Measurements from ENCODE around the gene TEAD1. TPM values are rescaled to one million over a fixed set of nuclear protein-coding genes. Genes with fewer than 3 reads are reported as not detected.
"Not testable (repeated sequence)": the region's sequence is repeated elsewhere in the genome, so short reads cannot be mapped to it uniquely, and the experiment has no call there.

The TEAD1 gene
- total RNA-seq, 1 donor from 2014 or later: 103 TPM

DNA sequence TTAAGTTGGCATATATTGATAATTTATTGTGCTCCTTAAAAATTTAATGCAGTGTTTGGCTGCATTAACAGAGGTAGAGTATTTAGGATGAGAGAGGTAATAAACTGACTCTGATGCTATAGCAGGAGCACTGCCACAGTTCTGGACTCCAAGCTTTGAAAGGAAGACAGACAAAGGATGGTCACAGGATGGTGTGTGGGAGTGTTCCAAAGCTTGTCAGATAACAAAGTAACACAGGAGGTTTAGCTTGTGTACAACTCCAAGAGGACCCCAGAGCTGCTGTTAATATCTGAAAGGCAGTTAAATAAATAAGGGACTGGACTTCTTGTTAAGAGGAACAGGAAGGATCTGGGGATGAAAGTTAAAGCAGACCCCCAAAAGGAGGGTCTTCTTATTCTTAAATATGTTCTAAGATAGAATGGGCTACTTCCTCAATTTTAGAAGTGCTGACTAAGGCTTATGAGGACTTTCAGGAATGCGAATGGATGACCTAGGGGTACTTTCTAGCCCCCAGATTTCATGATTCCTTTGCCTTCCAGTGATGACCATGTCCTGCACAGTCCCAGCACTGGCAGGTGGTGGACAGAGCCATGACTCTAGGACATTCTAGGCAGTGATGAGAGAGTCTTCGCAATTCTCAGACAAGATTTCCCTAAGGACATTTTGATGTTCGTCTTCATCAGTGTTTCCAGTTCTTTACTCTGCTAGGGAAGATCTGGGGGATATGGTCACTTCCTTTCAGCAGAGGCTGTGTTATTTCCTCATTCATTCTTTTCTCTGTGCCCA lies 185.8 kb downstream of the TEAD1 start:
- DNase-seq (ENCODE audit: low spot score): no peak
- intact Hi-C loops (cut with DNase I): loop anchor here (5.0 kb wide), 1 partner anchor 38 kb away; no protein-coding TSS in a partner anchor

DNA sequence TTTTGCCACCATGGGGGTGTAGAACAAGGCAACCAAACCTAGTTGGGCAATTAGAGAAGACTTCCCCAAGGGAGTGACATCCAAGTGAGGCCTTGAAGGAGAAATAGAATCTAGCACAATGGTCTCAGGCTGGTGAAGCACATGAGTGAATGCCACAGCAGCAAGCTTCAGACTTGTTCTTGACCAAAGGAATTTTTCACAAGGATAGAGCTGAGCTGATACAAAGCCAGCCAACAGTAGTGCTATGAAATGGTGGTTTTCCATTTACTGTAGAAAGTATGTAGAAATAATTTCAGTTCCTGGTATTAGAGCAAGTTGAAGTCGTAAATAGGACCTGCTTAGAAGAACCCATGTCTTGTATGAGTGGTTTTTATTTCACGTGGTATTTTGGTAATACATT lies 186.6 kb downstream of the TEAD1 start:
- DNase-seq (ENCODE audit: low spot score): no peak
- intact Hi-C loops (cut with DNase I): loop anchor here (5.0 kb wide), 1 partner anchor 39 kb away; no protein-coding TSS in a partner anchor

DNA sequence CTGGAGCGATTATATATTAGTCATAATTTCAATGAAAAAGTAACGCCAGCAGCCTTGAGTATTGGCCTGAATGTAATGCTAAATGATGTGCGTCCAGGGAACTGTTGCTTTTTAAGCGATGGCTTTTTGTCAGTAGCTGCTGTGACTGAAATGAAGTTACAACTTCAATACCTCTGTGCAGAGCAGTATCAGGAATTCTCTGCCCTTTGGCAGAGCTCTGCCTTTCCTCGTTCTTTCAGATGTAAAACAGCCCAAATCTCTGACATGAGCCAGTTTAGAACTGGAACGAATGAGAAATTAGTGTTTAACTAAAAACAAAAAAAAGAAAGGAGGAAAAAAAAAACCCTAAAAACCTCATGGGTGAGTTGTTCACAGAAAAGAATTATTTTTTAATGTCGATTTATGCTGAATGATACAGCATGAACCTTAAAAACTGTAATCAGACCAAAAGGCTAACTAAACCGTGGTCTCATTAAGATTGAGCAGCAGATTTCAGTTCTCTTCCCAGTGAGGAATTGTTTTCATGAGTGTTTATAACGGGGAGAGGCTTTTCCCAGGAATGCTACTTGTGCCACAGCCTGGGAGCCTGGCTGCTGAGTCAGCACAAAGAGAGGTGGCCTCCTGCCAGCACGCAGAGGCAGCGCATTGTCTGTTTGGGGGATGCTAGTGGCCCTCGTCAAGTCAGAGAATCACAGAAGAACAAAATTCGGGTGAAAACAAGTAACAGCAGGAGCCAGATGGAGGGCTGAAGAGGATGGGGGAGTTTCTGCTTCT lies 188.7 kb downstream of the TEAD1 start:
- DNase-seq (ENCODE audit: low spot score): no peak
- intact Hi-C loops (cut with DNase I): loop anchor here (5.0 kb wide), 1 partner anchor 41 kb away; no protein-coding TSS in a partner anchor

DNA sequence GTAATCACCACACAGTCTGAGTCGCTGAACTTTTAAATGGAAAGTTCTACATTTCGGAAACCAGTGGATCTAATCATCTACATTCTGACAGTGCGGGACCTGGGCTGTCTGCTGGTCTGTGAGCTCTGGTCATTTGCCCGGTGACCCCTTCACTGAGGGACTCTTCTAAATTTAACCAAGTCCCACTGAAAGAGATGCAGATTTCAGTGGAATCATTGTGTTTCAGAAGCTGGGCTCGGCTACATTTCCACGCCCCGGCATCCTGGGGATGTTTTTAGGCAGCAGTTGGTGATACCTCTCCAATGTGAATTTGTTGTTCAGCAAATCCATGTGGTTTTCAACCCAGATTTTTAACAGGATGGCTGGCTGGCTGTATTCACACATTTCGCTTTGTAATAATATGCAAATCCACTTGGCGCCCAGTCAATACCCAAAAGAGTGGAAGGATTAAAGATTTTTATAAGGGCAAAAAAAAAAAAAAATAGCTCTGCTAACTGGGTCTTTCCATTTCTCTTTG lies 189.4 kb downstream of the TEAD1 start:
- DNase-seq (ENCODE audit: low spot score): no peak
- intact Hi-C loops (cut with DNase I): loop anchor here (5.0 kb wide), 1 partner anchor 41 kb away; no protein-coding TSS in a partner anchor

DNA sequence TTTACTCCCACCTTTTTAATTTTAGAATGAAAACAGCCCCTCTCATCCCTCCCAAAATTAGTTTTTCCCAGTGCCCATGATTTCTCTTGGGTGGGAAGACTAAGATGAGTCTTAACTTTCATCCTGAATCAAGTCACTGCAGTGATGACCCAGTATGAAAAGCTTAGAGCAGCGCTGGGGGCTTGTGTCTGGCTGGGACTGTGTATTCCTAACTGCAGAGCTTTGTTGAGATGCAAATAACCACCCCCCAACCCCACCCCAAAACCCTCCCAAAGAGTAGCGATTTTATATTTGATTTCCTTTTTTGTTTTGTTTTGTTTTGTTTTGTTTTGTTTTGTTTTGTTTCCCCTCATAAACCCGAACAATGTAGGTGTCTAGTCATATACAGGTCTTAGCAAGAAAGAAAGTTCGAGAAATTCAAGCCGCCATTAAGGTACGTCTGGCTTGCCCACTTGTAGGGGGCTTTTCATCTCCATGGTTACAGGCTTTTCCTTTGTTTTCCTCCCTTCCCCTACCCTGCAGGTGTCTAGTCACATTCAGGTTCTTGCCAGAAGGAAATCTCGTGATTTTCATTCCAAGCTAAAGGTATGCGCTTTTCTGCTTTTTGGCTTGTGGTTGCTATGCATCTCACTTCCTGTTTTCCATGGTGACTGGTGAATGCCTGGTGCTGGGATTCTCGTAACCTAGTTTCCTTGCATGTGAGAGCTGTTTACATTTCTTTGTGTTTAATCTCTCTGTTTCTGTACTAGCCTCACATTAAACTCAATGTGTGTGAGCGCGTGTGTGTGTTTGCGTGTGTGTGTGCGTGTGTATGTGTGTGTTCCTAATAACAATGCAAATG lies 190.3 kb downstream of the TEAD1 start:
- intact Hi-C loops (cut with DNase I): loop anchor here (5.0 kb wide), 1 partner anchor 42 kb away; no protein-coding TSS in a partner anchor
- no peak for DNase-seq (ENCODE audit: low spot score)

DNA sequence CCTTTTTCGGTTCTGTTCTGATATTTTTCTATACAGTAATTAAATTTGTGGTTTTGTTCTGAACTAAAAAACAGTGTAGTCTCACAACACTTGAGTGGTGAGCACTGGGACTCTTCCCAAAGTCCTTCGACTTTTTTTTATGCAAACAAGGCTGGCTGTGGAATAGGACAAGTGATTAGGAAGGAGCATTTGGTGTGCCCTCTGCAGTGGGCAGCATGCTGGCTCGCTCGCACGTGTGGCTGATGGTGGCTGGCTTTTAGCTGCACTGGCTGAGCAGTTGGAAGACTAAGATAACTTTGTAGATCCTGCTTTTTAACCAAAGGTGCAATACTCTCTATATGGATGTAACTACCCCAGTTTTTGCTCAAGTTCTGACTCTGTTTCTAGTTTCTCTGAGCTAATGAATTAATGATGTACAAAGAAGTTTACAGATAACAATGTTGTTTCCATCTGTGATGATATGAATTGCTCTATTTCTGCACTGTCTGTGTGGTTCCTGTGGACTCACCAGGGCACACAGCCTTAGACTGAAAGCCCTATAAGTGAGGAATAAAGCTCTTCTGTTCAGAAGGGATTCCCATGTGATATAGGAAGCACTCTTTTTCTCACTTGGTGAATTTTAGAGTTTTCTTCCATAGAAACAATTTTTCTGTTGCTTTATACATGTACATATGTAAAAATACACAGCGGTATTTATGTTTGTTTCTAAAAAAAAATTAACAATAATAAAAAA lies 191.8 kb downstream of the TEAD1 start:
- no peak for DNase-seq (ENCODE audit: low spot score)

DNA sequence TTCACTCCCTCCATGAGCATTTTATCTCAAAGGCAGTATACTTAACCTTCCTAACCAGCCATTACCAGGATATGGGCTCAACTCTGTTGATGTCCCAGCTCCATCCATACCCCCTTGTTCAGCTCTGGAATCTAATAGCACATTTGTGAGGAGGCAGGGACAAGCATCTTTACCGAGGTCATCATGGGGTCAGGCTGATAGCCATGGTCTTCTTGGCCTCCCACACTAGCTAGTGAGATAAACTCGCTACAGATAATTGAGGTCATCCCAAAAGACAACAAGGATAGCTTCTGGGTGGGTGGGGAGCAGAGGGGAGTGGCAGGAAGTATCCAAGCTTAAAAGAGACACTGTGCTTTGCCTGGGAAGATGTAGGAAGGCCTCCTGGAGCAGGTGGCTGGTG lies 193.3 kb downstream of the TEAD1 start:
- intact Hi-C loops (cut with DNase I): no loop called here
- DNase-seq (ENCODE audit: low spot score): no peak

More for the DNA sequence above, 191.8 kb downstream of the TEAD1 start:
- intact Hi-C loops (cut with DNase I): no loop called here

DNA sequence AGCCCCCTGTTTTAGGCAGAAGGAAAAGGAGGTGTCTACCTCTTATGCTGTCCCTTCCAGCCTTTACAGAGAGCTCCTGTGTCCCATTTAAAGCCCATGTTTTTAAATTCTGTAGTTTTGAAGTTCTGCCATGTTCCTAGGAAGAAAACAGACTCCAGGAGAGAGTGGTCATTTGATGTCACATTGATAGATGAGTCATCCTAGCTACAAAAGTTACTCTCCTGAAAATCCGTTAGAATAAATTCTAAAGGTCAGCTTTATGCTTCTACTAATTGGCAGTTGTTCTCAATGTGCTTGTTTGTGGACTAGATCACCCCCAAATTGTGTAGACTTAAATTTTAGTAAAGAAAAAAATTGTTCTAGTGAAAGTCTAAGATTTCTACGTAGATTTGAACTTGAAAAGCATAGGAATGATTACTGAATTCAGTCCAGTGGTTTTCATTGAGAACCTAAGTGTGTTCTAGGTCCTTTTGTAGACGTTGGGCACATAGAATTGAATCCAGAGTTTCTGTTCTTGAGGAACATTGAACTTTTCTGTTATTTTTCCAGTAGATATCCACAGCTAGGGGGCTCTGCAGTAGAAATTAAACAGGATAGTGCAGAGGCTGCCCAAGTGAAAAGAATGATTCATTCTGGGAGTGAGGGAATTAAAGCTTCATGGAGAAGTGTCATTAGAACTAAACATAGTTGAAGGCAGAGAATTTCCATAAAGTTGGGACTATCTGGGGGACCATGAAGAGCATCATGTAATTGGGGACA lies 194.3 kb downstream of the TEAD1 start:
- intact Hi-C loops (cut with DNase I): no loop called here
- no peak for DNase-seq (ENCODE audit: low spot score)

DNA sequence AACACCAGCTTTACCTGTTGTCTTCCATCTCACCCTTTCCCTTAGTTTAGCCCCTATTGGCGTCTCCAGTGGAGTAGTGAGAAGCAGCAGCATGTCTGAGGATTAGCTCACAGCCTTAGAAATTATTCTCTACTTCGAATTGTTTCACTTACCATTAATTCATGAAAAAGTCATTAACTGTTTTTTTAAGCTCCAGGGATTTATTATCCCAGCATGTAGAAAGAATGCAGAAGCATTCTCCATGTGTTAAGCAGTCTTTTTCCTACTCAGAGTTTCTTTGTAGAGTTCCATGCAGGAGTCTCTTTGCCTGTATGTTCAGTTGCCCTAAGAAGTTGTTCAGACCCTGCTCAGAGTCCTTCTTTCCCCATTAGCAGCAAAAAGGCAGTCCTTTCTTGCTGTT lies 197.0 kb downstream of the TEAD1 start:
- intact Hi-C loops (cut with DNase I): no loop called here
- no peak for DNase-seq (ENCODE audit: low spot score)

DNA sequence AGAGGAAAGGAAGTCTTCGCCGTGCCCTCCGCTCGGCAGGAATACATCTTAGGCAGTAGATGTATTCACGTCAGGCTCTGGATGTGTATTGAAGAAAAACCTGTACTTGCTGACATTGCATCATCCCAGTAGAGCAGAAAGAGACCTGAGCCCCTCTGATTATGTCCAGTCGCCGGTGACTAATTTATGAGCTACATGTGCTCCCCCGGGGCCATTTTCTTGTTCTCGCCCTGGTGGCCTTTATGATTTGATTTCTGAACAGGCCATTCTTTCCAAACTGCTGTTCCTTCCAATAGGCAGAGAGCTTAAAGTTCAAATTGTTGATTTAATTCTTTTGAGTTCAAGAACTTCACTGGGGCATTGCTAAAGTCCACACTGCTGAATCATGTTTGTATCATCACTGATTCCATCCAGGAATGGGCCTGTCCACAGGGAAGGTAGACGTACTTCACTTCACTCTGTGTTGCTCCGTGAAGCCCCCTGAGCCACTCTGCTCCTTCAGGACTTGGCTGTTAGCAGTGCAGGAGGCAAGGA lies 197.6 kb downstream of the TEAD1 start:
- DNase-seq (ENCODE audit: low spot score): no peak

DNA sequence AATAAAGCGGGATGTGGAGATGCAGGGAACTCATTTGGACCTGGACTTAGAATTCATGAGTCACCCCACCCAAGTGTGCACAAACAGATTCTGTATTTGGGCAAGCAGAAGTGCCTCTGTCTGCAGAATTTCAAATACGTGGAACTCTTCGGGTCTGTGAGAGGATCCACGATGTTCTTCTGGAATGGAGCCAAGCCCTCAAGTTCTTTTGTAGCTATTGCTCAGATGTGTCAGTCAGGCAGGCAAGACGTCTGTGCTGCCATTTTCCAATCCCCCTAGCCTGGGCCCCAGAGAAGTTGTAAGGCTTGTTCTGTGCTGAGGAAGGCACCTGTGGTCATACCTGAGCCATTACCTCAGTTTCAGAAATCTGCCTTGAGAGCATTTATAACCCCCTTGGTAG lies 202.1 kb downstream of the TEAD1 start:
- DNase-seq (ENCODE audit: low spot score): no peak
- intact Hi-C loops (cut with DNase I): no loop called here

More for the DNA sequence above, 197.6 kb downstream of the TEAD1 start:
- intact Hi-C loops (cut with DNase I): no loop called here

DNA sequence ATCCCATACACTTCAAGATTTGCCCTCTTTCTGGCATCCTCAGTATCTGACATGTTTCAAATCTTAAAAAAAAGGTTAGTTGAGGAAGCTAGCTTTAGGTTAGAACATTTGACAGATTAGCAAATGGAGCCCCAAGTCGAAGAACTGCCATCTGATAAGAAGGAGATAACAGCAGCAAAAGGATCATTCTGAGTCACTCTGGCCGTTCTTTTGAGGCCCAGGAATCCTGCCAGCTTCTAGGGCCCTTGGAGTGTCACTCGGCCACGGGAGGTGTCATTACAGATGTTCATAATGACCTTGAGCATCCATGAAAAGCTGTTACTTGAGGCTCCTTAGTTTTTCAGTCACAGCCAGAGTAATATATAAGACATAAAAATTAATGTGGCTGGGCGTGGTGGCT lies 202.8 kb downstream of the TEAD1 start:
- no peak for DNase-seq (ENCODE audit: low spot score)
- intact Hi-C loops (cut with DNase I): no loop called here

DNA sequence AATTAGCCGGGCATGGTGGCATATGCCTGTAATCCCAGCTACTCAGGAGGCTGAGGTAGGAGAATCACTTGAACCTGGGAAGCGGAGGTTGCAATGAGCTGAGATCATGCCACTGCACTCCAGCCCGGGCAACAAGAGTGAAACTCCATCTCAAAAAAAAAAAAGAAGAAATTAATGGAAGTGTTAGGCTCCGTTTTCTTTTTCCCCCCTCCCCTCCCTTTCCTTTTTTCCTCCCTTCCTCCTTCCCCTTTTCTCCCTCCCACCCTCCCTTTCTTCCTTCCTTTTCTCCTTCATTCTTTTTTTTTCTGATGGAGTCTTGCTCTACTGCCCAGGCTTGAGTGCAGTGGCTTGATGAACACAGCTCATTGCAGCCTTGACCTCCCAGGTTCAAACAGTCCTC lies 203.3 kb downstream of the TEAD1 start:
- intact Hi-C loops (cut with DNase I): not testable (repeated sequence)

DNA sequence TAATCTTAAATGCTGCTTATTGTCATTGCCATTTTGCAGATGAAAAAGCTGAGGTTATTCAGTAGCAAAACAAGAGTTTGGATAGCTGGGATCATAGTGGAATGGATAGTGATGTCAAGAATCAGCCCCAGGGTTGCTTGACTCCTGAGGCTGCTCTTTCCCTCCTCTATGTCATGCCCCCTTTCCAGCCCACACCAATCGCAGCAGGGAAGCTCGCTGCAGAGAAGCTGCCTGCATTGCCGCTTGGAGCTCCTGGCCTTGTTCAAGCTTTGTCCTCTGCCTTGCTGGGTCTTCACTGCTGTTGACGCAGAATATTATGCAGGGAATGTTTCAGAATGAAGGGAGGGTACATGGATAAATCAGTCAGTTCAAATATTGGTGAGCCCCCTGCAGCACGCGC lies 206.1 kb downstream of the TEAD1 start:
- DNase-seq (ENCODE audit: low spot score): no peak
- intact Hi-C loops (cut with DNase I): loop anchor here (5.0 kb wide), 1 partner anchor 68 kb away; no protein-coding TSS in a partner anchor

More for the DNA sequence above, 203.3 kb downstream of the TEAD1 start:
- not testable (repeated sequence) for DNase-seq (ENCODE audit: low spot score)

DNA sequence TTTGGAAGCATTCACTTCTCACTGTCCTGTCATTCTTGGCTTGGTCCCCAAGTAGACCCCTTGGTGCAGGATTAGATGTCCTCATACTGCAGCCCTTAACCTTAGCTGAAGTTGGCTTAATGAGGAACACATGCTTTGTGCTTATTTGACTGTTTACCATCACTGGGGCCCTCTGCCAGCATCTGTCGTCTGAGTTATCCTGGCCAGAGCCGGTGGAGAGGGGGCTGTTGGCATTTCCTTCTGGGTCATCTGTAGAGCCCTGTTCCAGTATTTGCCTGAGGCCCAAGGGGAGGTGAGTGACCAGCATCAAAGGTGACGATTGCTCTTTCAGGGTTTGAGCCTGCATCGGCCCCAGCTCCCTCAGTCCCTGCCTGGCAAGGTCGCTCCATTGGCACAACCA lies 208.4 kb downstream of the TEAD1 start:
- no peak for DNase-seq (ENCODE audit: low spot score)
- intact Hi-C loops (cut with DNase I): loop anchor here (5.0 kb wide), 1 partner anchor 70 kb away; no protein-coding TSS in a partner anchor

DNA sequence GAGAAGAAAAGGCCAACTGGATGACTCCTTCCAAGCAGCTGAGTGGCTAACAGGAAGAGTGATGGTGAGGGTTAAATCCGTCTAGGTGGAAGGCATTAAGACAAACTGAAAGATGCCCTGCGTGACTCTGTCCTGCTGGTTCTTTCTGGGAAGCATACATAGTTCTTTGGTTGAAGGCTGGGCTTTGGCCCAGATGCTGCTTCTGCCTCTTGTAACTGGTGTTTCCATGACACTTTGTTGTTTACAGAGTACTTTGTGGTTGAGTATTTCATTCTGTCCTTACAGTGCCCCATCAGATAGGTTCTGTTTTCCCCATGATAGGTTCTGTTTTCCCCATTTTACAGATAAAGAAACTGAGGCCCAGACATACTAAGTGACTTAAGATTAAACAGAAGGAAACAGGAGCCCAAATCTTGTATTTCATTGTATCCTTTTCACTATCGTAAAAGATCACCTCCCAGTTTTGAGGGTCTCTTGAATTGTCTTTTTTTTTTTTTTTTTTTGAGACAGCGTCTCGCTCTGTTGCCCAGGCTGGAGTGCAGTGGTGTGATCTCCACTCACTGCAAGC lies 210.6 kb downstream of the TEAD1 start:
- intact Hi-C loops (cut with DNase I): loop anchor here (5.0 kb wide), 2 partner anchors 73 to 208 kb away; no protein-coding TSS in a partner anchor
- no peak for DNase-seq (ENCODE audit: low spot score)

DNA sequence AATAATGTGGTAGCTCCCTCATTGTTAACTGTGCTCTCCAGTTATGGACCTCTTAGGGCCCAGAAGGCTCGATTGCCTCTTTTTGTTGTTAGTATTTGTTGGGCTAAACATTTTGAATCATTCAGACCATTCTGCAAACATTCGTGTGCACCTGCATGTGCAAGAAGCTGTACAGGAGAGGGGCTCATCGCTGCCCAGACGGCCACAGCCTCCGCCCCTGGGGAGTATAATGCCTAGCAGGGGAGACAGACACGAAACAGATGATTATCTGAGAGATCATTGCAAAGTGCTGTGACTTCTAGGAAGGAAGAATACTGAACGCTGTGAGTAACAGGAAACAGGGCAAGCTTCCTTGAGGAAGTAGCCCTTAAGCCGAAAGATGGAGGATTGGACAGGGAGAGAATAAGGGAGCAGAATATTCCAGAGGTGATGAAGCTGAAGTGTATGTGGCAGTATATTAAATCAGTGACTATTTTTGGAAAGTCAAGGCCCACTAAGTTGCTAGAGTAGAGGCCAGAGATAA lies 211.6 kb downstream of the TEAD1 start:
- no peak for DNase-seq (ENCODE audit: low spot score)
- intact Hi-C loops (cut with DNase I): loop anchor here (5.0 kb wide), 1 partner anchor 208 kb away; no protein-coding TSS in a partner anchor
